ENCODE measurements around the gene RETREG1. TPM values are rescaled to one million over a fixed set of nuclear protein-coding genes. Genes with fewer than 3 reads are reported as not detected.

The RETREG1 gene, protein sequence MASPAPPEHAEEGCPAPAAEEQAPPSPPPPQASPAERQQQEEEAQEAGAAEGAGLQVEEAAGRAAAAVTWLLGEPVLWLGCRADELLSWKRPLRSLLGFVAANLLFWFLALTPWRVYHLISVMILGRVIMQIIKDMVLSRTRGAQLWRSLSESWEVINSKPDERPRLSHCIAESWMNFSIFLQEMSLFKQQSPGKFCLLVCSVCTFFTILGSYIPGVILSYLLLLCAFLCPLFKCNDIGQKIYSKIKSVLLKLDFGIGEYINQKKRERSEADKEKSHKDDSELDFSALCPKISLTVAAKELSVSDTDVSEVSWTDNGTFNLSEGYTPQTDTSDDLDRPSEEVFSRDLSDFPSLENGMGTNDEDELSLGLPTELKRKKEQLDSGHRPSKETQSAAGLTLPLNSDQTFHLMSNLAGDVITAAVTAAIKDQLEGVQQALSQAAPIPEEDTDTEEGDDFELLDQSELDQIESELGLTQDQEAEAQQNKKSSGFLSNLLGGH
- 1.6 TPM for polyA plus RNA-seq (2013, experiment 1 of 2)
- polyA plus RNA-seq (2013, experiment 2 of 2) = 1.9 TPM

- H3K23ac ChIP-seq (ENCODE audit: low read depth, low read length, poor library complexity) = peak within 1 kb of the TSS; percentile 57
- no peak within 1 kb of the TSS for H4K91ac ChIP-seq (ENCODE audit: low read depth, low read length, poor library complexity)
- WGBS, 2 donors (ENCODE audit: extremely low coverage in 2 of 2, insufficient read length in 2 of 2, insufficient replicate concordance in 1 of 2) = no CpG with 5 or more reads among the region's 86 CpGs
- H2AFZ ChIP-seq (ENCODE audit: low read length) = peak within 1 kb of the TSS; percentile 93
- H3K27ac ChIP-seq (replicated peaks; ENCODE audit: low read length) = no peak within 1 kb of the TSS
- no peak within 1 kb of the TSS for H3K4ac ChIP-seq (ENCODE audit: low read length)
- H3K14ac ChIP-seq (ENCODE audit: low read length) = peak within 1 kb of the TSS; percentile 77
- H3K18ac ChIP-seq (ENCODE audit: low read length) = peak within 1 kb of the TSS; percentile 90
- peak; percentile 49 for DNase-seq (ENCODE audit: low spot score)
- no peak within 1 kb of the TSS for H4K8ac ChIP-seq (ENCODE audit: low read depth, low read length)
- H3K4me3 ChIP-seq (ENCODE audit: low read length in 2 of 2) = peak within 1 kb of the TSS; percentile 50 to 94
- peak within 1 kb of the TSS; percentile 30 for H2BK120ac ChIP-seq (ENCODE audit: low read depth, low read length)
- no peaks in the 10 kb centered on the region for H3K79me1 ChIP-seq (ENCODE audit: low read depth, low read length)
- H2BK15ac ChIP-seq (ENCODE audit: low read length) = peak within 1 kb of the TSS; percentile 43
- no peak within 1 kb of the TSS for H2BK12ac ChIP-seq (ENCODE audit: low read length)
- H3K36me3 ChIP-seq (replicated peaks in 1 of 2; ENCODE audit: control insufficient read depth in 2 of 2, insufficient read depth in 2 of 2, low read length in 2 of 2) = no peaks in the 10 kb centered on the region
- peak within 1 kb of the TSS; percentile 94 for H3K4me2 ChIP-seq (ENCODE audit: insufficient read depth, low read length, poor library complexity, severe bottlenecking)
- H2AK5ac ChIP-seq (ENCODE audit: low read depth, low read length) = peak within 1 kb of the TSS; percentile 71
- peak within 1 kb of the TSS; percentile 78 for H3K9ac ChIP-seq (ENCODE audit: low read depth, low read length, poor library complexity)
- peaks cover 0 to 4% of the 10 kb centered on the region in 2 donors for H3K9me3 ChIP-seq (replicated peaks in 1 of 2; ENCODE audit: control insufficient read depth in 2 of 2, insufficient read depth in 1 of 2, low read depth in 1 of 2, low read length in 2 of 2)
- H2BK5ac ChIP-seq (ENCODE audit: low read length) = no peak within 1 kb of the TSS
- H3K27me3 ChIP-seq (ENCODE audit: control insufficient read depth in 3 of 3, insufficient read depth in 3 of 3, low read depth in 1 of 3, low read length in 3 of 3) = peaks cover 6 to 75% (median 30%) of the 10 kb centered on the region in 3 experiments
- peaks cover 4 to 9% of the 10 kb centered on the region in 2 donors for H3K4me1 ChIP-seq (ENCODE audit: control insufficient read depth in 2 of 2, insufficient read depth in 1 of 2, low read depth in 1 of 2, low read length in 2 of 2)
Observed at GRCh38 chr5:16616536-16617273, at the start of gene RETREG1. TSS of gene RETREG1 (minus strand) at chr5:16616997. CDS start at chr5:16616971, 26 bp downstream.

DNA sequence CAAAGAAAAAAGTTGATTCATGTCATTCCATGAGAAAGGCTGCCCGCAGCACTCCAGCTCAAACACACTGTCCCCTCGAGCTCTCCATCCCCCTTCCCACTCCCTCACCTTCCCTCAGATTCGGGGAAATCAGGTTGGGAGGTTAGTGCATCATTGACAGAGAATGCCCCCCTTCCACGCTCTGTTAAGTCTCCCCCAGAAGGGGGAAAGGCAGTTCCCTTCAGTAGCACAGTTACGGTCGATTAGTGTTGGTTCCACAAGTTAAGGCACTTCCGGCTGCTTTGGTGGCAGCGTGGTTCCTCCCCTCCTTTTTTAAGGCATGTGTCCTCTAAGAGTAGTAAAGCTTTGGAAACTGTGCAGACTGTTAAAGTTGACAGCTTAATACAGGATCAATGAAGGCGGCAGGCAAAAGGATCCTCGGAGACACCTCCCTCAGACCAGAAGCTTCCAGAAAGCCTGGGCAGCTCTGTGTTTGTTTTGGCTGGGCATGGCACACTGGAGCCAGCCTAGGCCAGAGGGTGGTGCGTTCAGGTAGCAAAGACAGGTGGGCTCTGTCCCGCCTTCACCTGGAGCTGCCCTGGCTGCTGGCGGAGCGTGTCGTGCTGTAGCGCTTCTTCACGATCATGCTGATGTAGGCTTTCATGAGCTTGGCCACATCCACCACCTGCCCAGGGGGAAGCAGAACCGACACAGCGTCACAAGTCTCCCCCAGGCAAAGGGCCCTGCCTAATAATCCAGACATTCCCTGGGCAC, 49.5 kb upstream of the RETREG1 start:
- Histone ChIP-seq H3K4ac (ENCODE audit: low read length) (no peak overlapping the region), H4K91ac (ENCODE audit: low read depth, low read length, poor library complexity) (no peak overlapping the region), H2AFZ (ENCODE audit: low read length) (no peak overlapping the region), H4K8ac (ENCODE audit: low read depth, low read length) (no peak overlapping the region), H2BK12ac (ENCODE audit: low read length) (no peak overlapping the region), H3K4me1 (ENCODE audit: control insufficient read depth in 2 of 2, insufficient read depth in 1 of 2, low read depth in 1 of 2, low read length in 2 of 2) (no peaks in the 10 kb centered on the region), H3K4me2 (ENCODE audit: insufficient read depth, low read length, poor library complexity, severe bottlenecking) (no peak overlapping the region), H3K27me3 (ENCODE audit: control insufficient read depth in 3 of 3, insufficient read depth in 3 of 3, low read depth in 1 of 3, low read length in 3 of 3) (no peaks in the 10 kb centered on the region), H3K27ac (replicated peaks; ENCODE audit: low read length) (no peak overlapping the region), H3K23ac (ENCODE audit: low read depth, low read length, poor library complexity) (no peak overlapping the region), H3K9me3 (replicated peaks in 1 of 2; ENCODE audit: control insufficient read depth in 2 of 2, insufficient read depth in 1 of 2, low read depth in 1 of 2, low read length in 2 of 2) (no peaks in the 10 kb centered on the region), H3K4me3 (ENCODE audit: low read length in 2 of 2) (no peak overlapping the region), H3K36me3 (replicated peaks in 1 of 2; ENCODE audit: control insufficient read depth in 2 of 2, insufficient read depth in 2 of 2, low read length in 2 of 2) (peaks cover 45 to 79% of the 10 kb centered on the region in 2 donors), H2AK5ac (ENCODE audit: low read depth, low read length) (no peak overlapping the region), H3K18ac (ENCODE audit: low read length) (no peak overlapping the region), H2BK5ac (ENCODE audit: low read length) (no peak overlapping the region), H3K14ac (ENCODE audit: low read length) (no peak overlapping the region), H2BK120ac (ENCODE audit: low read depth, low read length) (no peak overlapping the region), H3K9ac (ENCODE audit: low read depth, low read length, poor library complexity) (peak overlapping the region; percentile 7), H3K79me1 (ENCODE audit: low read depth, low read length) (peaks cover 2% of the 10 kb centered on the region), H2BK15ac (ENCODE audit: low read length) (no peak overlapping the region)
- WGBS, 2 donors (ENCODE audit: extremely low coverage in 2 of 2, insufficient read length in 2 of 2, insufficient replicate concordance in 1 of 2) = no CpG with 5 or more reads among the region's 19 CpGs
- DNase-seq (ENCODE audit: low spot score) = no peak

DNA sequence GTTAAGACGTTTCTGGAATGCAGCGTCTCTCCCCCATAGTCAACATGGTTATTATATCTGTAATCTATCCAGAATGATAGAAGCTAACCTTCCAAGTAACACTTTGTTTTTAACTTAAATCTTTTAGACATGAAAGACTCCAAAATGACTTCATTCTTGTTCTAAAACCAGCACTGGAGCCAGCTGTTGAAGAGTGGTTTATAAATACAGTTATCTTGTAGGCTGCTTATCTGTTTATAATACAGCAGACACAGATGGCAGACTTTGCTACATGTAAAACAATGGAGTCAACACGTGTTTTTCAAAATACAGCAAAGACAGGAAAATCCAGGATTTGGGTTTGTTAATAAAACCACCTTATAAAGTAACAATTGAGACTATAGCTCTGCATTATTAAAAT, 48.8 kb upstream of the RETREG1 start:
- H2BK15ac ChIP-seq (ENCODE audit: low read length) = no peak overlapping the region
- H3K9ac ChIP-seq (ENCODE audit: low read depth, low read length, poor library complexity) = no peak overlapping the region
- H3K18ac ChIP-seq (ENCODE audit: low read length) = no peak overlapping the region
- no peak overlapping the region for H3K14ac ChIP-seq (ENCODE audit: low read length)
- no peak overlapping the region for H2BK12ac ChIP-seq (ENCODE audit: low read length)
- no CpG with 5 or more reads among the region's 3 CpGs for WGBS, 2 donors (ENCODE audit: extremely low coverage in 2 of 2, insufficient read length in 2 of 2, insufficient replicate concordance in 1 of 2)
- no peaks in the 10 kb centered on the region for H3K27me3 ChIP-seq (ENCODE audit: control insufficient read depth in 3 of 3, insufficient read depth in 3 of 3, low read depth in 1 of 3, low read length in 3 of 3)
- peaks cover 39 to 72% of the 10 kb centered on the region in 2 donors for H3K36me3 ChIP-seq (replicated peaks in 1 of 2; ENCODE audit: control insufficient read depth in 2 of 2, insufficient read depth in 2 of 2, low read length in 2 of 2)
- H3K27ac ChIP-seq (replicated peaks; ENCODE audit: low read length) = no peak overlapping the region
- H4K8ac ChIP-seq (ENCODE audit: low read depth, low read length) = no peak overlapping the region
- H3K9me3 ChIP-seq (replicated peaks in 1 of 2; ENCODE audit: control insufficient read depth in 2 of 2, insufficient read depth in 1 of 2, low read depth in 1 of 2, low read length in 2 of 2) = no peaks in the 10 kb centered on the region
- no peak overlapping the region for H3K4ac ChIP-seq (ENCODE audit: low read length)
- no peak overlapping the region for H4K91ac ChIP-seq (ENCODE audit: low read depth, low read length, poor library complexity)
- H3K4me1 ChIP-seq (ENCODE audit: control insufficient read depth in 2 of 2, insufficient read depth in 1 of 2, low read depth in 1 of 2, low read length in 2 of 2) = no peaks in the 10 kb centered on the region
- H3K79me1 ChIP-seq (ENCODE audit: low read depth, low read length) = peaks cover 2% of the 10 kb centered on the region
- no peak overlapping the region for H2AFZ ChIP-seq (ENCODE audit: low read length)
- H2BK120ac ChIP-seq (ENCODE audit: low read depth, low read length) = no peak overlapping the region
- no peak overlapping the region for H2BK5ac ChIP-seq (ENCODE audit: low read length)
- no peak overlapping the region for H3K4me3 ChIP-seq (ENCODE audit: low read length in 2 of 2)
- H3K23ac ChIP-seq (ENCODE audit: low read depth, low read length, poor library complexity) = no peak overlapping the region
- no peak overlapping the region for H2AK5ac ChIP-seq (ENCODE audit: low read depth, low read length)
- no peak for DNase-seq (ENCODE audit: low spot score)
- H3K4me2 ChIP-seq (ENCODE audit: insufficient read depth, low read length, poor library complexity, severe bottlenecking) = no peak overlapping the region
